MM.1S (cell line): ENCODE results near the gene HIKESHI.

Experiments
- DNase-seq: peaks from one replicate; pipeline ENCODE4 v3.0.0-alpha.2; 2015
- H2AFZ ChIP-seq: fragments of 300-600 bp; sonication (generic); 2 replicates; pipeline ENCODE4 v1.6.0; 2016; ENCODE audit warnings: antibody characterized with exemption, low read length
- H3F3A ChIP-seq: fragments of 300-600 bp; sonication (generic); 2 replicates; pipeline ENCODE4 v1.6.1; 2016; ENCODE audit warnings: mild to moderate bottlenecking, antibody characterized with exemption, low read length, moderate library complexity, mixed read lengths; ENCODE audit not compliant: insufficient read depth
- H3K27ac ChIP-seq: fragments of 300-600 bp; sonication (generic); 2 replicates; pipeline ENCODE4 v1.5.1; 2016; ENCODE audit warnings: mild to moderate bottlenecking, low read length
- H3K27me3 ChIP-seq: fragments of 300-600 bp; sonication (generic); replicated peaks from 2 replicates; pipeline ENCODE4 v1.6.0; 2016; ENCODE audit warnings: low read length; ENCODE audit not compliant: insufficient read depth
- H3K36me3 ChIP-seq: fragments of 300-600 bp; sonication (generic); replicated peaks from 2 replicates; pipeline ENCODE4 v1.6.1; 2016; ENCODE audit warnings: mild to moderate bottlenecking, low read length, mixed read lengths; ENCODE audit not compliant: insufficient read depth
- H3K4me1 ChIP-seq: fragments of 300-600 bp; sonication (generic); 2 replicates; pipeline ENCODE4 v1.6.1; 2016; ENCODE audit warnings: low read length, mixed read lengths
- H3K4me2 ChIP-seq: fragments of 300-600 bp; sonication (generic); 2 replicates; pipeline ENCODE4 v1.6.0; 2016; ENCODE audit warnings: low read depth, low read length
- H3K4me3 ChIP-seq: fragments of 300-600 bp; sonication (generic); 2 replicates; pipeline ENCODE4 v1.5.1; 2016; ENCODE audit warnings: low read length, mixed read lengths
- H3K79me2 ChIP-seq: fragments of 300-600 bp; sonication (generic); 2 replicates; pipeline ENCODE4 v1.6.1; 2016; ENCODE audit warnings: mixed run types, low read length, mixed read lengths
- H3K9ac ChIP-seq: fragments of 300-600 bp; sonication (generic); 2 replicates; pipeline ENCODE4 v1.6.1; 2016; ENCODE audit warnings: low read length, mixed read lengths
- H3K9me2 ChIP-seq: fragments of 300-600 bp; sonication (generic); replicated peaks from 2 replicates; pipeline ENCODE4 v1.6.1; 2016; ENCODE audit warnings: mild to moderate bottlenecking, low read length, mixed read lengths; ENCODE audit not compliant: insufficient read depth
- H3K9me3 ChIP-seq: fragments of 300-600 bp; sonication (generic); replicated peaks from 2 replicates; pipeline ENCODE4 v1.6.1; 2016; ENCODE audit warnings: mild to moderate bottlenecking, low read length, mixed read lengths; ENCODE audit not compliant: insufficient read depth
- H4K20me1 ChIP-seq: fragments of 300-600 bp; sonication (generic); 2 replicates; pipeline ENCODE4 v1.6.1; 2016; ENCODE audit warnings: mild to moderate bottlenecking, low read length, moderate library complexity, mixed read lengths; ENCODE audit not compliant: insufficient read depth
- EZH2 ChIP-seq: fragments of 300-600 bp; sonication (generic); optimal IDR thresholded peaks from 2 replicates; pipeline ENCODE3; 2017; ENCODE audit warnings: low read depth, mild to moderate bottlenecking, antibody characterized with exemption, low read length, mixed read lengths
- EZH2phosphoT487 ChIP-seq: fragments of 300-600 bp; sonication (generic); IDR thresholded peaks from 2 replicates; pipeline ENCODE4 v1.6.1; 2018; ENCODE audit warnings: antibody characterized with exemption, low read length
- TF ChIP-seq, protein P1 (sequence below): fragments of 300-600 bp; sonication (generic); IDR thresholded peaks from 2 replicates; pipeline ENCODE4 v1.5.1; 2016; ENCODE audit warnings: antibody characterized with exemption, low read length, mixed read lengths

HIKESHI gene

DNA sequence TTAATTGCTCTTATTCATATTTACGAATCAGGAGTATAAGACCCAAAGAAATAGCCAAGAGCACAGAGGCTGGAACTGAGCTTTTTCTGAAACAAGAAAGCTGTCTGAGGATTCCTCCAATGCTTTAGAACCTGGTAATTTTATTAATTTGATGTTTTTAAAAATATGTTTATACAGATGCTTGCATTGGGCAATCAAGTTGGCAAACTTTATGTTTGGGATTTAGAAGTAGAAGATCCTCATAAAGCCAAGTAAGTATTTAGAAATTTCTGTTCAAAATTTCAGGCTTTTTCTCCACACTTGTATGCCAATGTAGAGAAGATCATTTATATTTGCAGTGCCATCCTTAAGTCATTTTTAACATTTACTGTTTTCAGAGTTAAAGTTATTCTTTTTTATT lies 24.3 kb upstream of the HIKESHI start:
- H3K4me2 ChIP-seq = no peak overlapping the region
- H3K4me1 ChIP-seq = no peaks in the 10 kb centered on the region
- no peak overlapping the region for H3K4me3 ChIP-seq
- H3K9me2 ChIP-seq = no peaks in the 10 kb centered on the region
- H3K27me3 ChIP-seq = no peaks in the 10 kb centered on the region
- no peak overlapping the region for H3K27ac ChIP-seq
- no peaks in the 10 kb centered on the region for H3F3A ChIP-seq
- no peak overlapping the region for H2AFZ ChIP-seq
- H4K20me1 ChIP-seq = no peaks in the 10 kb centered on the region
- H3K9ac ChIP-seq = no peak overlapping the region
- peaks cover 6% of the 10 kb centered on the region; the same call in 1 of the 2 replicates for H3K36me3 ChIP-seq
- H3K9me3 ChIP-seq = no peaks in the 10 kb centered on the region
- peaks cover 26% of the 10 kb centered on the region for H3K79me2 ChIP-seq
- DNase-seq = no peak
- TF ChIP-seq EZH2 = no peak
- TF ChIP-seq EZH2phosphoT487 = no peak
- TF ChIP-seq, protein P1, sequence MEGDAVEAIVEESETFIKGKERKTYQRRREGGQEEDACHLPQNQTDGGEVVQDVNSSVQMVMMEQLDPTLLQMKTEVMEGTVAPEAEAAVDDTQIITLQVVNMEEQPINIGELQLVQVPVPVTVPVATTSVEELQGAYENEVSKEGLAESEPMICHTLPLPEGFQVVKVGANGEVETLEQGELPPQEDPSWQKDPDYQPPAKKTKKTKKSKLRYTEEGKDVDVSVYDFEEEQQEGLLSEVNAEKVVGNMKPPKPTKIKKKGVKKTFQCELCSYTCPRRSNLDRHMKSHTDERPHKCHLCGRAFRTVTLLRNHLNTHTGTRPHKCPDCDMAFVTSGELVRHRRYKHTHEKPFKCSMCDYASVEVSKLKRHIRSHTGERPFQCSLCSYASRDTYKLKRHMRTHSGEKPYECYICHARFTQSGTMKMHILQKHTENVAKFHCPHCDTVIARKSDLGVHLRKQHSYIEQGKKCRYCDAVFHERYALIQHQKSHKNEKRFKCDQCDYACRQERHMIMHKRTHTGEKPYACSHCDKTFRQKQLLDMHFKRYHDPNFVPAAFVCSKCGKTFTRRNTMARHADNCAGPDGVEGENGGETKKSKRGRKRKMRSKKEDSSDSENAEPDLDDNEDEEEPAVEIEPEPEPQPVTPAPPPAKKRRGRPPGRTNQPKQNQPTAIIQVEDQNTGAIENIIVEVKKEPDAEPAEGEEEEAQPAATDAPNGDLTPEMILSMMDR = no peak

DNA sequence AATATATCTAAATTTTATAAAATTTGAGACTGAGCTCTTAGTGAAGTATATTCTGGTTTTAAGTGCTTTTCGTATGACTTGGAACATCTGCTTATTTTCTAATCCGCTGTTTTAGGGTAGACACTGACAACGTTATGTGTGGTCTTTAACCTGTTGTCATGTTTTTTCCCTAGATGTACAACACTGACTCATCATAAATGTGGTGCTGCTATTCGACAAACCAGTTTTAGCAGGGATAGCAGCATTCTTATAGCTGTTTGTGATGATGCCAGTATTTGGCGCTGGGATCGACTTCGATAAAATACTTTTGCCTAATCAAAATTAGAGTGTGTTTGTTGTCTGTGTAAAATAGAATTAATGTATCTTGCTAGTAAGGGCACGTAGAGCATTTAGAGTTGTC lies 23.8 kb upstream of the HIKESHI start:
- Histone ChIP-seq H4K20me1 (no peaks in the 10 kb centered on the region), H3K9me2 (no peaks in the 10 kb centered on the region), H3F3A (no peaks in the 10 kb centered on the region), H3K9me3 (no peaks in the 10 kb centered on the region), H3K9ac (no peak overlapping the region), H3K36me3 (peaks cover 6% of the 10 kb centered on the region; the same call in 1 of the 2 replicates), H2AFZ (no peak overlapping the region), H3K27me3 (no peaks in the 10 kb centered on the region), H3K4me1 (no peaks in the 10 kb centered on the region), H3K4me2 (no peak overlapping the region), H3K4me3 (no peak overlapping the region), H3K79me2 (peaks cover 23% of the 10 kb centered on the region), H3K27ac (no peak overlapping the region)
- TF ChIP-seq EZH2 = no peak
- no peak for DNase-seq

DNA sequence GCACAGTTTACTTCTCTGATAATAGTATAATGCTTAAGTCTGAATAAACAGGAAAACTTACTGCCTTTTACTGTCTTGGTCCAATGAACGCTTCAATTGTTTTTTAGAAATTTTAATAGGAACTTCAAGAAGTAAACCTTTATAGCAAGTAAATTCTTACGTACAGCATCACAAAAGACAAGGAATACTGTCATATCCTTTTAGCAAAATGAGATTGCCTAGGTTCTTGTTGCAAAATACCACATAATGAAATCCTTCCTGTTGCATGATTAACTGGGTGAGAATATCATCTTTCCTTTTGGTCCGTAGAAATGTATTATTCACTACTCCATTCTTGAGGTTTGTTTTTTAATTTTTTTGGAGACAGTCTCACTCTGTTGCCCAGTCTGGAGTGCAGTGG lies 22.3 kb upstream of the HIKESHI start:
- H3K4me2 ChIP-seq = no peak overlapping the region
- peaks cover 6% of the 10 kb centered on the region; the same call in 1 of the 2 replicates for H3K36me3 ChIP-seq
- H4K20me1 ChIP-seq = no peaks in the 10 kb centered on the region
- H3K9ac ChIP-seq = no peak overlapping the region
- peaks cover 9% of the 10 kb centered on the region for H3K79me2 ChIP-seq
- H3K27me3 ChIP-seq = no peaks in the 10 kb centered on the region
- DNase-seq = no peak
- H3K9me2 ChIP-seq = no peaks in the 10 kb centered on the region
- H3F3A ChIP-seq = no peaks in the 10 kb centered on the region
- no peak for TF ChIP-seq EZH2phosphoT487
- TF ChIP-seq, protein P1 = no peak
- no peak for TF ChIP-seq EZH2
- no peak overlapping the region for H3K27ac ChIP-seq
- no peaks in the 10 kb centered on the region for H3K9me3 ChIP-seq
- no peak overlapping the region for H2AFZ ChIP-seq
- no peak overlapping the region for H3K4me3 ChIP-seq
- no peaks in the 10 kb centered on the region for H3K4me1 ChIP-seq

DNA sequence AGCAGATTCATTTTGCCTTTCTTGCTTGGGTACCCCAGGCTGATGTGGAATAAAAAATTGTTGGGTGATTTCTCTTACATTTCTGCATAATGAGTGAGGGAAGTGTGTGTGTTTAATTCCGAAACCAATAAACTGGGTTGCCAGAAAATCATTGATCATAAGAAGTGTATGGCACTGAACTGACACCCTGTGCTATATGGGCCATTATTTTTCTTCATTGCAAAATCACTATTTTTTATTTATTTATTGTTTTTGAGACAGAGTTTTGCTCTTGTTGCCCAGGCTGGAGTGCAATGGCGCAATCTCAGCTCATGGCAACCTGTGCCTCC lies 14.6 kb upstream of the HIKESHI start:
- Histone ChIP-seq H3K4me2 (no peak overlapping the region), H3K27me3 (no peaks in the 10 kb centered on the region), H4K20me1 (no peaks in the 10 kb centered on the region), H3F3A (peaks cover 5% of the 10 kb centered on the region; the same call in 1 of the 2 replicates), H3K79me2 (no peaks in the 10 kb centered on the region), H3K4me1 (peaks cover 7% of the 10 kb centered on the region; the same call in 1 of the 2 replicates), H3K4me3 (no peak overlapping the region), H3K9ac (no peak overlapping the region), H3K36me3 (no peaks in the 10 kb centered on the region), H3K27ac (no peak overlapping the region), H2AFZ (no peak overlapping the region), H3K9me2 (no peaks in the 10 kb centered on the region), H3K9me3 (no peaks in the 10 kb centered on the region)
- TF ChIP-seq, protein P1 = no peak
- TF ChIP-seq EZH2 (no peak), EZH2phosphoT487 (no peak)
- no peak for DNase-seq
